DOHH2 (cell line): ENCODE measurements around the gene OR1S2.

ENCODE experiments used
- CTCF ChIP-seq: fragments of 200-600 bp; sonication (generic); IDR thresholded peaks from one replicate; pipeline ENCODE4 v1.5.1; 2014; ENCODE audit warnings: antibody characterized with exemption, mild to moderate bottlenecking, low read depth, low read length; ENCODE audit not compliant: poor library complexity, severe bottlenecking
- EZH2phosphoT487 ChIP-seq: fragments of 200-600 bp; sonication (generic); IDR thresholded peaks from 2 replicates; pipeline ENCODE4 v1.6.1; 2017; ENCODE audit warnings: borderline replicate concordance, mild to moderate bottlenecking, antibody characterized with exemption, low read length, moderate library complexity, mixed read lengths

GRCh38 chr11:58216476-58216875 lies 12.5 kb upstream of the OR1S2 start:
- TF ChIP-seq CTCF (no peak), EZH2phosphoT487 (no peak)
